HS-27A (cell line): ENCODE measurements around the gene RTF1.

Source experiments
- DNase-seq: peaks from one replicate; pipeline ENCODE4 v3.0.0-alpha.2; 2012; ENCODE audit warnings: low read depth, missing footprints

RTF1 gene

DNA sequence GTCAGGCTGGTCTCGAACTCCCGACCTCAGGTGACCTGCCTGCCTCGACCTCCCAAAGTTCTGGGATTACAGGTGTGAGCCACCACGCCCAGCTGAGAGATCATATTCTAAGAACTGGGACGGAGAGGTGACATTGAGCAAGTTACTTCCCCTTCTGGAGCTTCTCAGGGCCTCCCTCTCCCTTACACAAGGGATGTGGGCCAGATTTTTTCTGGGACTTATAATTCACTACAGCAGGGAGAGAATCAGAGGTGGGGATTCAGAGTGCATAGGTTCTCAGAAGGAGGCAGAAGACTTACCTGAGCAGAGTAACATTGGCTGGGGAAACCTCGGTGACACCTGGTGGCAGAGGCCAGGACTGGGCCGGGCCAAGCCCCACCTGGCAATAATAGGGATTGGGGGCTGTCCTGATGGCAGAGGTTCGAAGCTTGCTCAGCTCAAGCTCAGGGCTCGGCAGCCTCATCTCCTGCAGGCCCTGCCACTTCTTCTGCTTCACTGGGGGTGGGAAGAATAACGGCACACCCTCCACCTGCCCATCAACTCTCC lies 90.0 kb downstream of the RTF1 start:
- DNase-seq: no peak

DNA sequence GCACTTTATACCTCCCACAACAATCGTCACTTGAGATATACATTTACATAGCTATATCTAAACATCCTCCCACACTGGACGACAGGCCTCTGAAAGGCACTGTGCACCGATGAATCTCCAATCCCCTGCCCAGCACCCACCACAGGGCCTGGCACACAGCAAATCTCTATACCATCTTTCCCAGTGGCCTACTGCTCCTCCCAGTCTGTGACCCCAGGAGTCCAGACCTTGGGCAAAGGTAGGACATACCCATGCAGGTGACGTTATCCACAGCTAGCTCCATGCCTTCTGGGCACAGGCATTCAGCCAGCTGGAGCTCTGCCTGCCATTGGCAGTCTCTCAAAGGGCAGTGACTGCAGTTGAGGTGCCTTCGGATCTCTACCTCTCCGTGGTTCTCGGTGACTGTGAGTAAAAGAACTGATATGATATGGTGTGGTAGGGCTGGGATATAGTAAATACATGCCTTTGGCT lies 91.0 kb downstream of the RTF1 start:
- DNase-seq: no peak

DNA sequence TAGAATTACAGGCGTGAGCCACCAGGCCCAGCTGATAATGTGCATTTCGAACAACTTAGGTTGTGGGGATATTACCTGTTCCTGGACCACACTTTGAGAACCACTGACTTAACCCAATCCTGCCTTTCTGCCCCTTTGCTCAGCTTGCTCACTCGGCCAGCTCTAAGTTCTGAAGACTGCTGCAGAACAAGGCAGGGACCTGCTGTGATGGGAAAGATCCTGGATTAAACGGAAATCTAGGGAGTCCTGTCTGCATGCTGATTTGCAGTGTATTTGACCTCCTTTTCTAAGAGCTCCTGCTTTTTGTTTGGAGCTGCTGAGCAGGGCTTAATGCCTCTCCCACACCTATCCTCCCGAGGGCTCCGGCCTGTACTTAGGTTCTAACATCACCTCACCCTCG lies 93.8 kb downstream of the RTF1 start:
- DNase-seq: no peak

DNA sequence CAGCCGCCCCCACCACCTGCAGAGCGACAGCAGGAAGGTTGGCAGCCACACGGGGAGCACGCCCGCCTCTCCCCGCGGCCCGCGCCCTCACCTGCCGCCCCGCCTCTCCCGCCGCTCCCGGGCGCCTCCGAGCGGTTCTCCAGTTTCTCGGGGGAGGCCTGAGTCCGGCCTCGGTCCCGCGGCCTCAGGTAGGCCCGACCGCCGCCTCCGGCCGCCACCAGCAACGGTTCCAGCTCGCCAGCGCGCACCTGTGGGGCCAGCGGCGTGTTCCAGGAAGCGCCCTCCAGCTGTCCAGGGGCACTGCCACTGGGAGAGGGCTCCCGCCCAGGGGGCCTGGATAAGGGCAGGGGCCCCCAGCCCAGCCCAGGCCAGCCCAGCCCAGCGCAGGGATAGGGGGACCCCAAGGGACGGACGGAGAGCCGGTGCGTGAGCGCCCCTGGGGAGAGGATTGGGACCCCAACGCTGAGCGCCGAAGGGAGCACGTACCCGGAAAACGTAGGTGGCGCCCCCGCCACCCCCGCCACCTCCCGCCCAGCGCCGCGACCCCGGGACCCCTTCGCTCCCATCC lies 94.5 kb downstream of the RTF1 start:
- DNase-seq: no peak

DNA sequence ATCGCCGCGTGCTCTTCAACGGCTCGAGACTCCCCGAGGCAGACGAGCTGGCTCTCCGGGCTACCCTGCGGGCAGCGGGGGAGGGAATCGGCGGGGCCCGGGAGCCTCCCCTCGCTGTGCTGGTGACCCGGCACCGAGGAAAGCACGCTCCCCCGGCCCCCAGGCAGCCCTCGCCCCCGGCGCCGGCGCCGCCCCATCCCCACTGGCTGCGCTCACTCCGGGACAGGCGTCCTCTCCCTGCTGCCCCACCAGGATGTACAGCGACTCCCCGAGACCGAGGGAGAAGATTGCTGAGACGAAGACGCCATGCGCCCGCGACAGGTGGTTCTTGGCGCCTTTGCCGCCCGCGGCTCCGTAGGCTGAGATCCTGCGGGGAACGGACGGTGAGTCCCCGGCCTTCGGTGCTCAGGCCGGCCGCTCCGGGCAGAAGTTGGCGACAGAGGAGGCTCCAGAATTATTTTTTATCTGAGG lies 95.0 kb downstream of the RTF1 start:
- DNase-seq: no peak

DNA sequence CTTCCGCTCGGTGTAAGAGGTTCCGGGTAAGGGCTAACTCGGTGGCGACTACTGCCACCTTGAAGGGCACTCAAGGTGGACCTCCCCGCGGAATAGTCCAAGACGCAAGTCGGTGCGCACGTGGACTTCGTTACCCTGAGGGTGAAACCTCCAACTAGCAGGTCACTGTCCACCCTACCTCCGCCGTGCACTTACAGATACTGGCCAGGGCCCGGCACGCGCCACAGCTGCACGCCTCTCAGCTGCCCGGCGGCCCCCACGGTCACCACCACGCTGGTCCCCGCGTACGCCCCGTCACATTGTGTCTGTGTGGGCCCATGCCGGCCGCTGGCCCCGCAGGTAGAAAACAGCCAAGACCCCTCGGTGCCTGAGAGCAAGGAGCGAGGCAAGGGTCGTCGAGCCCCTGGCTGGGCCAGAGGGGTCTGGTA lies 95.6 kb downstream of the RTF1 start:
- no peak for DNase-seq

DNA sequence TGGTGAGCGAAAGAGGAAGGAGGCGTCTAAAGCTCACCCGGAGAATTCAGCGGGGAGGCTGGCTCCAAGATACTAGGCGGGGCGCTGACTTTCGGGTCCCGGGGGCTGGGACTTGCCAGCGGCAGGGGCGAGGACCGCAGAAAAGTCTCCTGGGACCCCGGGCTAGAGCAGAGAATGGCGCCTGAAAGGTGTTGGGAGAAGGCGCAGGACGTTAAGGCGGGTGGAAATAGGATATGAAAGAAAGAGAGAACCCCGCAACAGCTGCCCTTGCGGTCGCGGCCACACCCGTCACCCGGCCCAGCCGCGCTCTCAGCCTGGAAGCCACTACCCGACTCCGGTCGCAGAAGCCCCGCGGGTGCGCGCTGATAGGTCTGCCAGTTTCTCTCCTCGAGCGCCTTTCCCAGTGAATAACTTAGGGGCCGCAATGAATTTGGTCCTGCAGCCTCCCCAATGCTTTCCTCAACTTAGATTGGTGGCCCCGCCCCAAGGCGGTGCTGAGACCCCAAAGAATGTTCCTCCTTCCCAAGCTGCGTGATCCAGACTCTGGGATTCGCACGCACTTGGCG lies 96.1 kb downstream of the RTF1 start:
- DNase-seq: no peak

DNA sequence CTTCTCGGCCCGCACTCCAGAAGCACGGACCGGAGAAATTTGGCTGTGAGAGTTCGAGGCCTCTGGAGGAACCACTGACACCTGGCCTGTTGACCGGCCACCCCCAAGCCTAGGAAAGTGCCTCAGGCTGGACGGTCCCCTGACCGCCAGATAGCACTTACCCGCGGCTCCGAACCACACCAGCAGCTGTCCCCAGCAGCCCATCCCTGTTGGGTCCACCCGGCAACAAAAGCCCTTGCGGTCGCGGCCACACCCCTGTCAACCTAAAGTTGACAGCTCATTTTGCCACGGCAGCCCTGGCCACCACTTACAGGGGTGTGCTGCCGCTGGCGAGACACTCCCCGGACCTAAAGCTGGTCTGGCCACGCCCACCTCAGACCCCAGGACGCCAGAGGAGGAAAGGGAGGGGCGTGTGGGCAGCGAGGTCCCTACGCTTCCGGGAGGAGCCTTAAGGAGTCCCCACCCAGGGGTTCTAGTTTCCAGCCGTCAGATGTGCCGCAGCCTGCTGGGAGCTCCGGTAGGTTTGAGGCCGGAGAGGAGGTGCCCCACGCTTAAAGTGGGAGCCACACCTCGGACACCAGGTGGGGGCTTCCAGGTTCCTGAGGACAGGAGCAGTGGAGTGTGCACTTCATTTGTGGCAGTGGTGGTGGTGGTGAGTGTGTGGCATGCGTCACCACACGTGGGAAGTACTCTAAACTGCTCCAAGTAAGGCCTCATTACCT lies 96.8 kb downstream of the RTF1 start, which contains the start of gene LTK:
TSS of gene LTK (minus strand) at position 322 of the 722 bp plus-strand sequence. CDS start at position 204, 118 bp downstream.
- DNase-seq: no peak

DNA sequence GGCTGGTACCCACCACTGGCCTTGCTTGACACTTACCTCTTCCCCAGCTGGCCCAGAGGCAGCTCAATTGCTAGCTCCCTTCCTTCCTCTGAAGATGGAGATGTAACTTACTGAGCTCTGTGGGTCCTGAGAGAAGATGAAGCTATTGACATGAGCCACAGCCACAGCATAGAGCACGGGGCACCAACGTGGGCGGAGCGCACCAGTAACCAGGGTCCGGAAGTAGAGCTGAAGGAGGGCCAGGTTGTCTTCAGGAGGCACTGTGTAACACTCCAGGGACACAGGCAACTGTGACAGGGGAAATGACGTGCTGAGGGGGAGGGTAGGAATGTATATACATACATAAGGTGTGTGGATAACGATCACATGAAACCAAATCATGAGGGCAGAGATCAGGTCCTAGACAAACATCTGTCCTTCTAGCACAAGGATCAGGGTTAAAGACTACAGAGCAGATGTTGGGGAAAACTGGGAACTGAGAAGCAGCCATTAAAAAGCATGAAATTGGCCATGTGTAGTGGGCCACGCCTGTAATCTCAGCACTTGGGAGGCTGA lies 101.1 kb downstream of the RTF1 start:
- no peak for DNase-seq

DNA sequence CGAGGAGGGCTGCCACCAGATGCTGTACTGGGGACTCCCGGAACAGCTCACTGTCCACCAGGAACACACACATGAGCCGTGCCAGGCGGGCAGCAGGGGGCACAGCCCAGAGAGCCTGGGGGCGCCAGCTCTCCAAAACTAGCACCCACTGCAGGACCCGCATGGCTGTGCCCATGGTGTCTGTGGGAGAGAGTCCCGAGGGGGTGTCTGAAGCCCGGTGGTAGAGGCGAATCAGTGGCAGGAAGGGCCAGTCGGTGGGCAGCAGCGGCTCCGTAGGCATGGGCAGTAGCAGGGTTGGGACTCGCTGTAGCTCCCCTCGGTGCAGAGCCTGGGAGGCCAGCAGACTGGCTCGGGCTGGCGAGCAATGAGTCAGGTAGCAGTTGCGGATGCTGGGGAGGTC lies 103.7 kb downstream of the RTF1 start:
- no peak for DNase-seq

DNA sequence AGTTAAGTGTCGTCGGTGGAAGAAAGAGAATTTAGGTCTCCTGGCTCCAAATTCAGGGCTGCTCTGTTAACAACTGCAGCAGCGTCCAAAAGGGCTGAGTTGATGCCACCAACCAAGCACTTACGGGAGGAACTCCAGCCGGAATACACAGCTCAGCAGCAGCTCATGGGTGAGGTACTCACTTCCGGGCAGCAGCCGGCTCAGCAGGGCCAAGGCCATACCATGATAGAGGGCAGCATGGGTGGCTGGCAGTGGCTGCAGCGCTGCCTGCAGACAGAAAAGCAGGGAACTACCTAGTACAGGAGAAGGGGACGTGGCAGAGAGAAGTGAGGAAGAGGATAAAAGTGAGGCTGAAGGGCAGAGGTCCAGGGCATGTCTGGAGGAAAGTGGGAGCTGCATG lies 104.7 kb downstream of the RTF1 start:
- DNase-seq: no peak

DNA sequence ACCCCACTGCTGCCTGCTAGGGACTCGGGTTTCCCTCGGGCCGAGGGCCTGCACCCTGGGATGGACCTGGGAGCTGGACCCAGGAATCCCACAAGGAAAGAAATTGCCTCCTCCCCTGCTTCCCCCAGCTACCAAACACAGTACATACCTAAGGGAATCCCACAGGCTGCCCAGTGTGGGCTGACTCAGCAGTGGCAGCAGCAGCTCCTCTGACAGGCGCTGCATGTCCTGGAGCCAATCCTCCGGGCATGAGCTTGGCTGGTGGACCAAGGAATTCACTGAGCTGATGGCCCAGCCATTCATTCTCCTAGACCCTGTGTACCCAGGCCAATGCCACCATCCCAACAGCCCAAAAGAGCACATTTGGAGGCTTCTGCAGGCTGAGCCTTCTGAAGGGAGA lies 106.2 kb downstream of the RTF1 start:
- no peak for DNase-seq

DNA sequence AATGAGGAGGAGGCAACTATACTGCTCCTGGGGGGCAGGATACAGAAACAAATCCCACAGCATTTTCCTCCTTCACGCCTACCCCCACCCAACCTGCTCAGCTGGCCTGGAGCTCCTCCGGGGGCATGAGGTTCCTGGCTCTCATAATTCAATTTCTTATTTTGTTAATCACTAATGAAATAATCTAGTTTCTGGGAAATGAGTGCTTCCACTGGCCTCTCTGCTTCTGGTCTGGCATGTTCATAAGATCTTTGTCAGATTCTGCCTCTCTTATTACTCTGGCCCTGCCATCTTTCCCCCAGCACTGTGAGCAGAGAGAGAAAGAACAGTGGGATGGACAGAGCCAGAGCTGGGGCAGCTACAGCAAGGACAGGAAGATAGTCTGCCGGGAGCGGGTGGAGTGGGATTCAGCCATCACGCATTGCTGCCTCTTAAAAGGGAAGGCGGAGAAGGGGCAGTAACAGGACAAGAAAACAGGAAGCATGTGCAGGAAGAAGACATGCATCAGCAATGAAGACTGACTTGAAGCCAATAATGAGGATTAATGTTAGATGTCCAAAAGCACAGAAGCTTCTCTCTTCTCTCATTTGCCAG lies 113.6 kb downstream of the RTF1 start:
- DNase-seq: no peak
